Neural progenitor cell (in vitro differentiated cells): ENCODE data around the gene ATP13A1. TPM values are rescaled to one million over a fixed set of nuclear protein-coding genes. Genes with fewer than 3 reads are reported as not detected.

Source experiments
- DNase-seq: peaks from one replicate; pipeline ENCODE4 v3.0.0-alpha.2; 2016; ENCODE audit warnings: low spot score
- H2AFZ ChIP-seq: fragments of 200-600 bp; sonication (generic); replicated peaks from 2 replicates; pipeline ENCODE4 v1.6.1; 2016; ENCODE audit warnings: antibody characterized with exemption
- H3F3A ChIP-seq: fragments of 200-600 bp; sonication (generic); 2 replicates; pipeline ENCODE4 v1.6.1; 2016; ENCODE audit warnings: antibody characterized with exemption, low read depth
- H3K27ac ChIP-seq: fragments of 200-600 bp; sonication (generic); 2 replicates; pipeline ENCODE4 v1.5.1; 2016; ENCODE audit warnings: mild to moderate bottlenecking
- H3K27me3 ChIP-seq: fragments of 200-600 bp; sonication (generic); 2 replicates; pipeline ENCODE4 v1.6.1; 2016; ENCODE audit warnings: mild to moderate bottlenecking, moderate library complexity
- H3K36me3 ChIP-seq: fragments of 200-600 bp; sonication (generic); 2 replicates; pipeline ENCODE4 v1.5.1; 2016
- H3K4me1 ChIP-seq: fragments of 200-600 bp; sonication (generic); 2 replicates; pipeline ENCODE4 v1.6.1; 2016; ENCODE audit warnings: mixed run types
- H3K4me2 ChIP-seq: fragments of 200-600 bp; sonication (generic); 2 replicates; pipeline ENCODE4 v1.6.1; 2016
- H3K4me3 ChIP-seq: fragments of 200-600 bp; sonication (generic); 2 replicates; pipeline ENCODE4 v1.5.1; 2016
- H3K79me2 ChIP-seq: fragments of 200-600 bp; sonication (generic); 2 replicates; pipeline ENCODE4 v1.6.1; 2016; ENCODE audit warnings: low read depth
- H3K9ac ChIP-seq: fragments of 200-600 bp; sonication (generic); 2 replicates; pipeline ENCODE4 v1.6.1; 2016
- H3K9me3 ChIP-seq: fragments of 200-600 bp; sonication (generic); 2 replicates; pipeline ENCODE4 v1.5.1; 2016; ENCODE audit warnings: low read depth
- H4K20me1 ChIP-seq: fragments of 200-600 bp; sonication (generic); 2 replicates; pipeline ENCODE4 v1.6.1; 2016; ENCODE audit warnings: low read depth
- H3K27ac Mint-ChIP-seq: 3 replicates; pipeline ENCODE4 v1.8.0; 2021; ENCODE audit warnings: mixed read lengths
- H3K27me3 Mint-ChIP-seq: 2 replicates; pipeline ENCODE4 v1.8.0; 2022; ENCODE audit warnings: low read depth, mild to moderate bottlenecking, inconsistent platforms, moderate library complexity, mixed read lengths; ENCODE audit not compliant: insufficient read depth
- H3K36me3 Mint-ChIP-seq: 3 replicates; pipeline ENCODE4 v1.8.0; 2021; ENCODE audit warnings: mixed read lengths
- H3K4me1 Mint-ChIP-seq: 3 replicates; pipeline ENCODE4 v1.8.0; 2021; ENCODE audit warnings: mixed read lengths
- H3K4me3 Mint-ChIP-seq: 3 replicates; pipeline ENCODE4 v1.8.0; 2021; ENCODE audit warnings: mild to moderate bottlenecking, moderate library complexity, mixed read lengths
- H3K9me3 Mint-ChIP-seq: 3 replicates; pipeline ENCODE4 v1.8.0; 2020; ENCODE audit warnings: mixed read lengths
- CTCF ChIP-seq: fragments of 200-600 bp; sonication (generic); IDR thresholded peaks from 2 replicates; pipeline ENCODE4 v1.5.1; 2017; ENCODE audit warnings: antibody characterized with exemption, mild to moderate bottlenecking
- EZH2 ChIP-seq: fragments of 200-600 bp; sonication (generic); IDR thresholded peaks from 2 replicates; pipeline ENCODE4 v1.6.1; 2017; ENCODE audit warnings: antibody characterized with exemption, mild to moderate bottlenecking, moderate library complexity
- EZH2phosphoT487 ChIP-seq: fragments of 200-600 bp; sonication (generic); IDR thresholded peaks from 2 replicates; pipeline ENCODE4 v1.6.1; 2017; ENCODE audit warnings: antibody characterized with exemption
- total RNA-seq: library from RNA; depleted of rRNA; stranded (reverse); fragments of >200 nt; gene quantifications from 2 replicates; pipeline ENCODE4 v1.2.3, GENCODE V29; 2015; ENCODE audit warnings: low replicate concordance

Gene ATP13A1
- total RNA-seq, 1 donor from 2014 or later = 19.2 TPM

- no peak for TF ChIP-seq CTCF
- TF ChIP-seq EZH2 = no peak
- no peak for TF ChIP-seq EZH2phosphoT487
- Histone ChIP-seq H3K27me3 (no peaks in the 10 kb centered on the region), H3K9ac (no peak overlapping the region), H4K20me1 (peaks cover 2% of the 10 kb centered on the region), H3K9me3 (no peaks in the 10 kb centered on the region), H3K79me2 (peaks cover 8% of the 10 kb centered on the region), H3F3A (no peaks in the 10 kb centered on the region), H3K27ac (no peak overlapping the region), H3K4me3 (no peak overlapping the region), H3K36me3 (no peaks in the 10 kb centered on the region), H3K4me1 (no peaks in the 10 kb centered on the region), H2AFZ (no peak overlapping the region), H3K4me2 (no peak overlapping the region)
- no peak for DNase-seq
- no peak overlapping the region for H3K27ac Mint-ChIP-seq
- no peaks in the 10 kb centered on the region for H3K9me3 Mint-ChIP-seq
- H3K36me3 Mint-ChIP-seq = peaks cover 28% of the 10 kb centered on the region
- H3K4me3 Mint-ChIP-seq = no peak overlapping the region
- H3K27me3 Mint-ChIP-seq = peaks cover 4% of the 10 kb centered on the region
- H3K4me1 Mint-ChIP-seq = no peaks in the 10 kb centered on the region
These were observed 8.4 kb downstream of the ATP13A1 start for GRCh38 chr19:19655051-19655594.

DNA sequence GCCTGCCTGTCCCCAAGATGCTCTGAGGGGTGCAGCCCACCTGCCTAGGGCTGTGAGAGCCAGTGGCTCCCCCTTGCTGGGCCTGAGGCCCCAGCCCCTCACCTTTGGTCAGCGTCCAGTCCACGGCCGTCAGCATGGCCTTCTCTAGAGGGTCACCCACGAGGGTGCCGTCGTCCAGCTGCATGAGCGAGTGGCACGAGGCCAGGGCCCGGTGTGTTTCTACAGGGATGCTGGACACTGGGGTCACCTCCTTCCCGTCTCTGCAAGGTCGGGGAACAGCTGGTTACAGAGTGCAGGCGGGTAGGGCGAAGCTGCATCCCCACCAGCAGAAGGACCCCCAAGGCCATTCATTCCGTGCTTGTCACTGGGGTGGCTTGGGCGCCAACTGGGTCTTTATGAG is 9.0 kb downstream of the ATP13A1 start:
- Histone ChIP-seq H3K9ac (no peak overlapping the region), H3K27me3 (no peaks in the 10 kb centered on the region), H3K27ac (no peak overlapping the region), H3K79me2 (peaks cover 1% of the 10 kb centered on the region), H4K20me1 (no peaks in the 10 kb centered on the region), H3K4me1 (no peaks in the 10 kb centered on the region), H3K36me3 (no peaks in the 10 kb centered on the region), H3K4me3 (no peak overlapping the region), H3F3A (no peaks in the 10 kb centered on the region), H2AFZ (no peak overlapping the region), H3K9me3 (no peaks in the 10 kb centered on the region), H3K4me2 (no peak overlapping the region)
- no peak overlapping the region for H3K4me3 Mint-ChIP-seq
- no peak for DNase-seq
- H3K36me3 Mint-ChIP-seq = peaks cover 27% of the 10 kb centered on the region
- H3K4me1 Mint-ChIP-seq = no peaks in the 10 kb centered on the region
- H3K9me3 Mint-ChIP-seq = no peaks in the 10 kb centered on the region
- H3K27me3 Mint-ChIP-seq = peaks cover 4% of the 10 kb centered on the region
- no peak overlapping the region for H3K27ac Mint-ChIP-seq
- TF ChIP-seq EZH2phosphoT487 (no peak), EZH2 (no peak), CTCF (no peak)

GRCh38 chr19:19653597-19654147 is 9.8 kb downstream of the ATP13A1 start:
- DNase-seq = no peak
- H3K4me3 ChIP-seq = no peak overlapping the region
- H3K27ac Mint-ChIP-seq = no peak overlapping the region
- peaks cover 30% of the 10 kb centered on the region for H3K36me3 Mint-ChIP-seq
- no peaks in the 10 kb centered on the region for H3K9me3 ChIP-seq
- no peak overlapping the region for H3K9ac ChIP-seq
- H3K36me3 ChIP-seq = no peaks in the 10 kb centered on the region
- H2AFZ ChIP-seq = no peak overlapping the region
- H3K27me3 ChIP-seq = no peaks in the 10 kb centered on the region
- no peaks in the 10 kb centered on the region for H4K20me1 ChIP-seq
- H3F3A ChIP-seq = no peaks in the 10 kb centered on the region
- H3K4me1 Mint-ChIP-seq = no peaks in the 10 kb centered on the region
- H3K9me3 Mint-ChIP-seq = no peaks in the 10 kb centered on the region
- H3K4me2 ChIP-seq = no peak overlapping the region
- no peak for TF ChIP-seq EZH2phosphoT487
- TF ChIP-seq EZH2 = no peak
- no peak for TF ChIP-seq CTCF
- peaks cover 4% of the 10 kb centered on the region for H3K27me3 Mint-ChIP-seq
- no peaks in the 10 kb centered on the region for H3K4me1 ChIP-seq
- no peak overlapping the region for H3K4me3 Mint-ChIP-seq
- no peak overlapping the region for H3K27ac ChIP-seq
- H3K79me2 ChIP-seq = no peaks in the 10 kb centered on the region
